AG10803 (cell line): ENCODE results near the gene ISG20.

Source experiments
- DNase-seq: peaks from one replicate; pipeline ENCODE4 v3.0.0; 2010; ENCODE audit warnings: low read depth
- H3K4me3 ChIP-seq: 2 replicates; pipeline ENCODE4 v1.5.1; 2011; ENCODE audit warnings: mild to moderate bottlenecking, low read length, control low read depth
- TF ChIP-seq, protein P1 (sequence below): conservative IDR thresholded peaks from 2 replicates; pipeline ENCODE4 v1.5.1; 2011; ENCODE audit warnings: mild to moderate bottlenecking, low read length, control low read depth, inconsistent platforms

ISG20 gene

GRCh38 chr15:88638626-88639372 lies at the start of gene ISG20:
ISG20 (plus strand) TSS chr15:88639016; CDS start chr15:88639367, 351 bp downstream.
- peak; percentile 94 for DNase-seq
- peak within 1 kb of the TSS; percentile 67 for H3K4me3 ChIP-seq
- TF ChIP-seq, protein P1, sequence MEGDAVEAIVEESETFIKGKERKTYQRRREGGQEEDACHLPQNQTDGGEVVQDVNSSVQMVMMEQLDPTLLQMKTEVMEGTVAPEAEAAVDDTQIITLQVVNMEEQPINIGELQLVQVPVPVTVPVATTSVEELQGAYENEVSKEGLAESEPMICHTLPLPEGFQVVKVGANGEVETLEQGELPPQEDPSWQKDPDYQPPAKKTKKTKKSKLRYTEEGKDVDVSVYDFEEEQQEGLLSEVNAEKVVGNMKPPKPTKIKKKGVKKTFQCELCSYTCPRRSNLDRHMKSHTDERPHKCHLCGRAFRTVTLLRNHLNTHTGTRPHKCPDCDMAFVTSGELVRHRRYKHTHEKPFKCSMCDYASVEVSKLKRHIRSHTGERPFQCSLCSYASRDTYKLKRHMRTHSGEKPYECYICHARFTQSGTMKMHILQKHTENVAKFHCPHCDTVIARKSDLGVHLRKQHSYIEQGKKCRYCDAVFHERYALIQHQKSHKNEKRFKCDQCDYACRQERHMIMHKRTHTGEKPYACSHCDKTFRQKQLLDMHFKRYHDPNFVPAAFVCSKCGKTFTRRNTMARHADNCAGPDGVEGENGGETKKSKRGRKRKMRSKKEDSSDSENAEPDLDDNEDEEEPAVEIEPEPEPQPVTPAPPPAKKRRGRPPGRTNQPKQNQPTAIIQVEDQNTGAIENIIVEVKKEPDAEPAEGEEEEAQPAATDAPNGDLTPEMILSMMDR, result peak; percentile 48

DNA sequence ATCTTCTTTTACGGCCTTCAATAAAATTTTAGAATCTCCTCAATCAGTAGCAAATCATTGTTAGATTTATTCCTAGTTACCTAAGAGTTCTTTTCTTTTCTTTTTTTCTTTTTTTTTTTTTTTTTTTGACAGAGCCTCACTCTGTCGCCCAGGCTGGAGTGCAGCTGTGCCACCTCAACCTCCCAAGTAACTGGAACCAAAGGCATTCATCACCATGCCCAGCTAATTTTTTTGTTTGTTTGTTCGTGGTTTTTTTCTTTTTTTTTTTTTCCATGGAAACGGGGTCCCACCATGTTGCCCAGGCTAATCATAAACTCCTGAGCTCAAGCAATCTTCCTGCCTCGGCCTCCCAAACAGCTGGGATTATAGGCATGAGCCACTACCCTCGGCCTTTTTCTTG lies 48.1 kb upstream of the ISG20 start:
- TF ChIP-seq, protein P1, result no peak
- no peak for DNase-seq
- no peak overlapping the region for H3K4me3 ChIP-seq

DNA sequence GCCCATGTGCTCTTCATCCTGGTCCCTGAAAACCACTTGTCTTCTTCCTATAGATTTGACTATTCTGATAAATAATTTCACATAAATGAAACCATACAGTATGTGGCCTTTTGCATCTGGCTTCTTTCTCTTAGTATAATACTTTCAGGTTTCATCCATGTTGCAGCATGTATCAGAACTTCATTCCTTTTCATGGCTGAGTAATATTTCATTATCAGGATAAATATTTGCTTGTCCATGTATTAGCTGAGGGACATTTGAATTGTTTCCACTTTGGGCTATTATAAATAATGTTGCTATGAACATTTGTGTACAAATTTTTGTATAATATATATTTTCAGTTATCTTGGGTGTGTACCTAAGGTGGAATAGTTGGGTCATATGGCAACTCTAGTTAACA lies 47.4 kb upstream of the ISG20 start:
- DNase-seq, result no peak
- no peak overlapping the region for H3K4me3 ChIP-seq
- TF ChIP-seq, protein P1, result no peak

- H3K4me3 ChIP-seq, result no peak overlapping the region
- DNase-seq, result no peak
- TF ChIP-seq, protein P1, result no peak
These were observed 34.9 kb upstream of the ISG20 start for GRCh38 chr15:88603885-88604284.

- no peak overlapping the region for H3K4me3 ChIP-seq
- DNase-seq, result no peak
- TF ChIP-seq, protein P1, result no peak
These were observed 34.2 kb upstream of the ISG20 start for GRCh38 chr15:88604381-88605188.

DNA sequence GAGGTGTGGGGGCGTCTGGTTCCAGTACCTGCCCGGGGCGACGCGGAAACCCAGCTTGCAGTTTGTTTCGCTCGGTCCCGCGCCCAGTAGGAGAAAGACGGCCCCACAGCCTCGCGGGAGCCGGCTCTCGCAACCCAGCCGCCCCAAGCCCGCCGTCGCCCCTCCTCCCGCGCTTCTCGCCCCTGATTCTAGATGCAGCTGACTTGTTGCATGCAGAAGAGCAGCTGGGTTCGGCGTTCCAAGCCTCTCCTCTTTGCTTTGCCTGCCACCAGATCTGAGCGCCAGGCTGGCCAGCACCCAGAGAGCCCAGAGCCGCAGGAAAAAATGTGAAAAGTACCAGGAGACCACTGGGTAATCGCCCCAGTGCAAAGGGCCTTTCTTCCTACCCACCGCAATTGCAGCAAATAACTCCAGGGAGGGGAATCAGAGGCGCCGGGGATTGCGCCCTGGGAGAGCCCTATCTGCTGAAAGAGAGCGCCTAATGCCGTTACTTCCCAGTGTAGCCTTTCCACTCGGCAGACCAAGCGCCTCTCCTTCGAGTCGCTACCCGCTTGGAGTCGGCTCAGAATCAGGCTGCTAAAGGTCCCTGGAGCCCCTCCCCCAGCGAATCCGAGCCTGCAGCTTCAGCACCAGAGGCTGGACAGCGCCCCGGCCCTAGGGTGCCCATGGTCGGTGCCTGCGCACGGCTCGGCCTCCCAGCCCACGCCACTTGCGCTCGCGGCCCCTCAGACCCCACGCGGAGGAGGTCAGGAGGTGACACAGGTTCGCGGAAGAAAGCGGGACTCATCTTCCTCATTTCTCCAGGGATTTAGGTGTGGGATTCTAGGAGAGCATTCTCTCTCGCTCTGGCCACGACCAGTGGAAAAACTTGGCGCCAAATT lies 33.4 kb upstream of the ISG20 start:
- peak; percentile 12 for DNase-seq
- TF ChIP-seq, protein P1, result no peak
- H3K4me3 ChIP-seq, result no peak overlapping the region
